GM19239 (cell line): ENCODE data around the gene DGKG.

Experiments
- DNase-seq: peaks from one replicate; pipeline ENCODE4 v3.0.0; 2011; ENCODE audit warnings: low spot score; ENCODE audit not compliant: insufficient read length
- FAIRE-seq: peaks from 2 replicates; lab custom pipeline; 2011; peaks lifted over from hg19 to GRCh38; lab: Jason Lieb, UNC

DGKG gene

GRCh38 chr3:186321746-186322145, 40.3 kb downstream of the DGKG start:
- DNase-seq: no peak
- no peak for FAIRE-seq

- no peak for DNase-seq
- no peak for FAIRE-seq
Measured at GRCh38 chr3:186320862-186321568, 41.0 kb downstream of the DGKG start.

GRCh38 chr3:186319945-186320344, 42.1 kb downstream of the DGKG start:
- no peak for FAIRE-seq
- DNase-seq: no peak

- FAIRE-seq (no peak), DNase-seq (no peak)
Measured at GRCh38 chr3:186318135-186318534, 43.9 kb downstream of the DGKG start.

GRCh38 chr3:186317478-186317877, 44.6 kb downstream of the DGKG start:
- FAIRE-seq (no peak), DNase-seq (no peak)

GRCh38 chr3:186316666-186317260, 45.3 kb downstream of the DGKG start:
- DNase-seq (no peak), FAIRE-seq (no peak)

GRCh38 chr3:186315581-186316354, 46.3 kb downstream of the DGKG start:
- DNase-seq (no peak), FAIRE-seq (no peak)

GRCh38 chr3:186314896-186315295, 47.1 kb downstream of the DGKG start:
- no peak for FAIRE-seq
- no peak for DNase-seq

GRCh38 chr3:186311441-186311840, 50.6 kb downstream of the DGKG start:
- no peak for FAIRE-seq

GRCh38 chr3:186308549-186308948, 53.5 kb downstream of the DGKG start:
- DNase-seq (no peak), FAIRE-seq (no peak)

More at GRCh38 chr3:186311441-186311840, 50.6 kb downstream of the DGKG start:
- no peak for DNase-seq

GRCh38 chr3:186307594-186308221, 54.3 kb downstream of the DGKG start:
- DNase-seq (no peak), FAIRE-seq (no peak)

GRCh38 chr3:186305286-186305685, 56.7 kb downstream of the DGKG start:
- DNase-seq (no peak), FAIRE-seq (no peak)

GRCh38 chr3:186303965-186304364, 58.1 kb downstream of the DGKG start:
- DNase-seq: no peak
- FAIRE-seq: no peak

- FAIRE-seq: no peak
- DNase-seq: no peak
Measured at GRCh38 chr3:186299327-186299726, 62.7 kb downstream of the DGKG start.

GRCh38 chr3:186298876-186299275, 63.2 kb downstream of the DGKG start:
- DNase-seq (no peak), FAIRE-seq (no peak)

GRCh38 chr3:186290796-186291195, 71.2 kb downstream of the DGKG start:
- FAIRE-seq (no peak), DNase-seq (no peak)

GRCh38 chr3:186287711-186288110, 74.3 kb downstream of the DGKG start:
- no peak for DNase-seq
- FAIRE-seq: no peak

GRCh38 chr3:186286114-186286513, 75.9 kb downstream of the DGKG start:
- no peak for FAIRE-seq
- no peak for DNase-seq

- DNase-seq: no peak
- FAIRE-seq: no peak
Measured at GRCh38 chr3:186284661-186285060, 77.4 kb downstream of the DGKG start.

- DNase-seq (no peak), FAIRE-seq (no peak)
Measured at GRCh38 chr3:186284349-186284652, 77.7 kb downstream of the DGKG start.
